CD4-positive, CD25-positive, alpha-beta regulatory T cell (primary cell): ENCODE data around the gene DNAJC5G. TPM values are rescaled to one million over a fixed set of nuclear protein-coding genes. Genes with fewer than 3 reads are reported as not detected.
"Not testable (repeated sequence)": the region's sequence is repeated elsewhere in the genome, so short reads cannot be mapped to it uniquely, and the experiment has no call there.

ENCODE experiments used
- ATAC-seq, 2 donors: fragments of 150-1000 bp; cut with Tn5 transposase; one replicate each; pipeline ENCODE4 v1.10.0; 2021; ENCODE audit warnings: low read depth in 2 of 2, moderate number of reproducible peaks in 2 of 2, moderate library complexity in 1 of 2
- DNase-seq, 3 donors: peaks; one replicate each; pipeline versions ENCODE4 v3.0.0 to v3.0.0-alpha.2; 2012 to 2022; ENCODE audit warnings: mixed read lengths in 1 of 3
- H3K27ac ChIP-seq: one replicate; pipeline ENCODE4 v1.7.0; 2013; ENCODE audit warnings: mild to moderate bottlenecking, low read length; ENCODE audit not compliant: insufficient read depth, poor library complexity, severe bottlenecking
- H3K27me3 ChIP-seq: one replicate; pipeline ENCODE4 v1.7.0; 2013; ENCODE audit warnings: low read length; ENCODE audit not compliant: control insufficient read depth, insufficient read depth
- H3K36me3 ChIP-seq: one replicate; pipeline ENCODE4 v1.7.0; 2013; ENCODE audit warnings: mild to moderate bottlenecking, low read length, moderate library complexity; ENCODE audit not compliant: control insufficient read depth, insufficient read depth
- H3K4me1 ChIP-seq: 2 replicates; pipeline ENCODE4 v1.7.0; 2013; ENCODE audit warnings: mild to moderate bottlenecking, low read length; ENCODE audit not compliant: insufficient read depth, control insufficient read depth, poor library complexity, severe bottlenecking
- H3K4me3 ChIP-seq: one replicate; pipeline ENCODE4 v1.7.0; 2013; ENCODE audit warnings: low read depth, mild to moderate bottlenecking, low read length, moderate library complexity
- H3K9me3 ChIP-seq, 2 experiments: 1 replicate in 1 of 2; 2 replicates in 1 of 2; pipeline ENCODE4 v1.7.0; 2013; ENCODE audit warnings: low read length in 2 of 2, mild to moderate bottlenecking in 1 of 2, moderate library complexity in 1 of 2; ENCODE audit not compliant: control insufficient read depth in 2 of 2
- H3K27ac Mint-ChIP-seq, 3 donors: one replicate each; pipeline ENCODE4 v1.8.0; 2020 to 2022; ENCODE audit warnings: mild to moderate bottlenecking in 3 of 3, mixed read lengths in 3 of 3, moderate library complexity in 2 of 3
- H3K27me3 Mint-ChIP-seq: one replicate; pipeline ENCODE4 v1.8.0; 2022; ENCODE audit warnings: mild to moderate bottlenecking, mixed read lengths
- H3K36me3 Mint-ChIP-seq: one replicate; pipeline ENCODE4 v1.8.0; 2020; ENCODE audit warnings: mixed read lengths
- H3K4me1 Mint-ChIP-seq, 4 donors: one replicate each; pipeline ENCODE4 v1.8.0; 2020 to 2022; ENCODE audit warnings: mixed read lengths in 4 of 4, mild to moderate bottlenecking in 1 of 4
- H3K4me3 Mint-ChIP-seq, 4 donors: one replicate each; pipeline ENCODE4 v1.8.0; 2020 to 2022; ENCODE audit warnings: mild to moderate bottlenecking in 4 of 4, mixed read lengths in 4 of 4, moderate library complexity in 3 of 4
- H3K9me3 Mint-ChIP-seq, 7 donors: one replicate each; pipeline ENCODE4 v1.8.0; 2020 to 2022; ENCODE audit warnings: mixed read lengths in 7 of 7, mild to moderate bottlenecking in 3 of 7, moderate library complexity in 2 of 7
- polyA plus RNA-seq, 4 donors: library from polyadenylated mRNA; unstranded; fragments of 300-500 nt; fragmentation: Illumina TruSeq; gene quantifications; one replicate each; pipeline ENCODE4 v1.2.3, GENCODE V29; 2021
- total RNA-seq: library from RNA; stranded (reverse); gene quantifications from one replicate; pipeline ENCODE4 v1.2.3, GENCODE V29; 2022

DNAJC5G gene
- total and polyA plus RNA-seq, 5 donors from 2014 or later, result not detected

- ATAC-seq, result no peak
- no peak overlapping the region for H3K4me3 Mint-ChIP-seq
- H3K36me3 Mint-ChIP-seq, result no peaks in the 10 kb centered on the region
These were observed 23.3 kb downstream of the DNAJC5G start for GRCh38 chr2:27298391-27299080.

DNA sequence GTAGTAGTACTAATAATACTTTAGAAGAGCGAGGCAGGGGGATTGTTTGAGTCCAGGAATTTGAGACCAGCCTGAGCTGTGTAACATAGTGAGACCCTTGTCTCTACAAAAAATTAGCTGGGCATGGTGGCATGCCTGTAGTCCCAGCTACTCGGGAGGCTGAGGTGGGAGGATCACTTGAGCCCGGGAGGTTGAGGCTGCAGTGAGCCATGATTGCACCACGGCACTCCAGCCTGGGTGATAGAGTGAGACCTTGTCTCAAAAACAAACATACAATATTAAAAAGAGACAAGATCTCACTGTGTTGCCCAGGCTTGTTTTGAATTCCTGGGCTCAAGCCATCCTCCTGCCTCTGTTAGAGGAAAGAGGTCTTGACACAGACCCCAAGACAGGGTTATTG lies 25.4 kb downstream of the DNAJC5G start:
- not testable (repeated sequence) for ATAC-seq, H3K4me3 ChIP-seq, H3K9me3 ChIP-seq, H3K9me3 Mint-ChIP-seq, H3K36me3 Mint-ChIP-seq, H3K27ac ChIP-seq, H3K4me3 Mint-ChIP-seq, DNase-seq, H3K4me1 Mint-ChIP-seq, H3K4me1 ChIP-seq, H3K27me3 ChIP-seq, H3K36me3 ChIP-seq
- H3K27ac Mint-ChIP-seq, result peak overlapping the region in 1 of 3 donors; percentile 46
- H3K27me3 Mint-ChIP-seq, result peaks cover 27% of the 10 kb centered on the region

More at GRCh38 chr2:27298391-27299080, 23.3 kb downstream of the DNAJC5G start:
- peaks cover 3 to 8% (median 3%) of the 10 kb centered on the region in 4 donors for H3K4me1 Mint-ChIP-seq
- no peaks in the 10 kb centered on the region for H3K9me3 Mint-ChIP-seq
- no peak overlapping the region for H3K27ac Mint-ChIP-seq
- no peak for DNase-seq
- no peaks in the 10 kb centered on the region for H3K4me1 ChIP-seq
- peaks cover 3% of the 10 kb centered on the region for H3K27me3 ChIP-seq
- H3K9me3 ChIP-seq, result no peaks in the 10 kb centered on the region
- H3K27ac ChIP-seq, result no peak overlapping the region
- no peaks in the 10 kb centered on the region for H3K36me3 ChIP-seq
- peaks cover 16% of the 10 kb centered on the region for H3K27me3 Mint-ChIP-seq
- no peak overlapping the region for H3K4me3 ChIP-seq

DNA sequence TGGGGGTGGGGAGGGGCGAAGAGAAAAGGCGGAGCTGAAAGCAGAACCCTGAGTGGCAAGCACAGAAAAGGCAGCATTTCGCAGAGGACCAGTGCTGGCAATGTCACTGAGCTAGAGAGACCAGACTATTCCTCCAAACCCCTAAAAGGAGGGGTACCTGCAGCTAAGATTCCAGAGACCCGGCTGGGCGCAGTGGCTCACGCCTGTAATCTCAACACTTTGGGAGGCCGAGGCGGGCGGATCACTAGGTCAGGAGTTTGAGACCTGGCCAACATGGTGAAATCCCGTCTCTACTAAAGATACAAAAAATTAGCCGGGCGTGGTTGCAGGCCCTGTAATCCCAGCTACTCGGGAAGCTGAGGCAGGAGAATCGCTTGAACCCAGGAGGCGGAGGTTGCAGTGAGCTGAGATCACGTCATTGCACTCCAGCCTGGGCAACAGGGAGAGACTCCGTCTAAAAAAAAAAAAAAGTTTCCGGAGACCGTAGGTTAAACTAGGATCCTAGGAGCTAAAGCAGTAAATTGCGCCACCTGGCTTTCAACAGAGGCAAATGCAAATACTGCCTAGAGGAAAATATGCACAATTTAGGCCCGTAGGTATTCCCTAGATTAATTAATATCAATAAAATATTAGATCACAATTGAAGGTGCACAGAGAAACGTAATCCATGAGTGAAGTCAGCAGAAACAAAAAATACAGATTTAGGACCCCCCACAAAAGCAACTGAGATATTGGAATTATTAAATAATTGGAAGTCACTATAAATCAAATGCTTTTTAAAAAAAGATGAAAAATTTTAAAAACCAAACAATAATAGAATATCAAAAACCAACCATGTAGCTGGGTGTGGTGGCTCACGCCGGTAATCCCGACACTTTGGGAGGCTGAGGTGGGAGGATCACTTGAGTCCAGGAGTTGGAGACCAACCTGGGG lies 28.1 kb downstream of the DNAJC5G start:
- H3K4me1 ChIP-seq, result peaks cover 18% of the 10 kb centered on the region
- peaks cover 19% of the 10 kb centered on the region for H3K27me3 Mint-ChIP-seq
- no peaks in the 10 kb centered on the region for H3K36me3 ChIP-seq
- ATAC-seq (peak; percentile 33 to 51), DNase-seq (peak; percentile 30 to 69 (median 57))
- H3K36me3 Mint-ChIP-seq, result no peaks in the 10 kb centered on the region
- no peaks in the 10 kb centered on the region for H3K9me3 ChIP-seq
- no peak overlapping the region for H3K27ac ChIP-seq
- H3K9me3 Mint-ChIP-seq, result no peaks in the 10 kb centered on the region
- no peaks in the 10 kb centered on the region for H3K27me3 ChIP-seq
- peak overlapping the region; percentile 32 to 58 (median 48) for H3K27ac Mint-ChIP-seq
- peaks cover 3 to 8% (median 6%) of the 10 kb centered on the region in 4 donors for H3K4me1 Mint-ChIP-seq
- peak overlapping the region; percentile 51 for H3K4me3 ChIP-seq
- peak overlapping the region; percentile 2 to 90 (median 79) for H3K4me3 Mint-ChIP-seq

GRCh38 chr2:27304488-27305240 lies 29.4 kb downstream of the DNAJC5G start:
- peaks cover 2% of the 10 kb centered on the region for H3K36me3 ChIP-seq
- no peak overlapping the region for H3K4me3 ChIP-seq
- Mint-ChIP-seq H3K27me3 (peaks cover 19% of the 10 kb centered on the region), H3K4me1 (peaks cover 3 to 14% (median 9%) of the 10 kb centered on the region in 4 donors), H3K9me3 (no peaks in the 10 kb centered on the region), H3K4me3 (peak overlapping the region in 2 of 4 donors; percentile 32 to 48), H3K36me3 (peaks cover 9% of the 10 kb centered on the region), H3K27ac (no peak overlapping the region)
- H3K4me1 ChIP-seq, result peaks cover 18% of the 10 kb centered on the region
- no peaks in the 10 kb centered on the region for H3K27me3 ChIP-seq
- DNase-seq, result no peak
- ATAC-seq, result no peak
- H3K27ac ChIP-seq, result no peak overlapping the region
- no peaks in the 10 kb centered on the region for H3K9me3 ChIP-seq

- Histone ChIP-seq H3K27me3 (no peaks in the 10 kb centered on the region), H3K36me3 (peaks cover 4% of the 10 kb centered on the region), H3K4me1 (peaks cover 18% of the 10 kb centered on the region), H3K9me3 (no peaks in the 10 kb centered on the region), H3K27ac (no peak overlapping the region), H3K4me3 (no peak overlapping the region)
- DNase-seq (no peak), ATAC-seq (no peak)
- Mint-ChIP-seq H3K9me3 (no peaks in the 10 kb centered on the region), H3K4me3 (peak overlapping the region in 2 of 4 donors; percentile 48 to 62), H3K27me3 (peaks cover 19% of the 10 kb centered on the region), H3K27ac (peak overlapping the region in 1 of 3 donors; percentile 79), H3K4me1 (peaks cover 3 to 16% (median 10%) of the 10 kb centered on the region in 4 donors), H3K36me3 (peaks cover 12% of the 10 kb centered on the region)
These were observed 30.3 kb downstream of the DNAJC5G start for GRCh38 chr2:27305516-27305915.

GRCh38 chr2:27306136-27306535 lies 30.9 kb downstream of the DNAJC5G start:
- Mint-ChIP-seq H3K4me1 (peaks cover 3 to 16% (median 10%) of the 10 kb centered on the region in 4 donors), H3K27me3 (peaks cover 19% of the 10 kb centered on the region), H3K36me3 (peaks cover 13% of the 10 kb centered on the region), H3K27ac (no peak overlapping the region), H3K9me3 (no peaks in the 10 kb centered on the region), H3K4me3 (peak overlapping the region in 1 of 4 donors; percentile 74)
- Histone ChIP-seq H3K4me3 (no peak overlapping the region), H3K27me3 (no peaks in the 10 kb centered on the region), H3K4me1 (peaks cover 18% of the 10 kb centered on the region), H3K36me3 (peaks cover 4% of the 10 kb centered on the region), H3K9me3 (no peaks in the 10 kb centered on the region), H3K27ac (no peak overlapping the region)
- ATAC-seq, result no peak
- DNase-seq, result no peak

DNA sequence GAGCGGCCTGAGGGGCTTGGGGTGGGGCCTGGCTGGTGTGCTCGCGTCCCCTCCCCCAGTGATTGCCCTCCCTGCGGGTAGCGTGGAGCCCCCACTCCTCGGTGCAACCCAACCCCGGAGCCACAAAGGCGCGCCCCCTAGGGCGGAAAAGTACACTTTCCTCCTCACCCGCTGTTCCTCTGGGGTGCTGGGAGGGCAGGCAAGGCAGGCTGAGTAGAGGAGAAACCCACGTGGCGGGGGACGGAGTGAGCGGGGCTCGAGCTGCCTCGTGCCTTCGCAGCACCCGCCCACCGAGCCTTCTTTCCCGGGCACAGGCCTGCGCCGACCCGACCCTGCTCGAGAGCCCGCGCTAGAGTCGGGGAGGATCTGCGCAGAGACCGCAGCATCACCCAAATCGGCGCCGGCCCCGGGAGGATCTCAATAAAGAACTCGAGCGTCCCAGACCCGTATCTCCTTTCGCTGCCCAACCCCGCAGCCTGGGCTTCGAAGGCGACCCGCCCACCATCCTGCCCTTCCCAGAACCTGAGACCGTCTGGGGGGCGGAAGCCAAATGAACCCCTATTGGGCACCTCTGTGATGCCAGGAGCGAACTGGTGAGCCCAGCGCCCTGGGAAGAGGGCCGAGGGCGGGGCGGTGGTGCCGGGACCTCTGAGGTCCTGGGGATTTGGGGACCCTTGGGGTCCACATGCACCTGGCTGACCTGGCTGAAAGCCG lies 31.5 kb downstream of the DNAJC5G start:
- no peak overlapping the region for H3K27ac ChIP-seq
- H3K4me1 ChIP-seq, result peaks cover 18% of the 10 kb centered on the region
- H3K4me3 ChIP-seq, result no peak overlapping the region
- no peak overlapping the region for H3K27ac Mint-ChIP-seq
- peaks cover 3 to 16% (median 10%) of the 10 kb centered on the region in 4 donors for H3K4me1 Mint-ChIP-seq
- ATAC-seq, result peak; percentile 21 to 33
- H3K9me3 Mint-ChIP-seq, result no peaks in the 10 kb centered on the region
- peaks cover 19% of the 10 kb centered on the region for H3K27me3 Mint-ChIP-seq
- H3K9me3 ChIP-seq, result no peaks in the 10 kb centered on the region
- DNase-seq, result peak in 1 of 3 donors; percentile 40
- H3K36me3 ChIP-seq, result peaks cover 4% of the 10 kb centered on the region
- H3K27me3 ChIP-seq, result no peaks in the 10 kb centered on the region
- H3K36me3 Mint-ChIP-seq, result peaks cover 19% of the 10 kb centered on the region
- peak overlapping the region in 3 of 4 donors; percentile 29 to 74 (median 73) for H3K4me3 Mint-ChIP-seq
